Measurements from ENCODE around the gene PLEKHO2.

Gene PLEKHO2

GRCh38 chr15:64896371-64897069, 54.8 kb downstream of the PLEKHO2 start:
- H3K4me3 ChIP-seq (ENCODE audit: control insufficient read depth, low read depth, low read length) = no peak overlapping the region
- TF ChIP-seq CTCF (conservative IDR thresholded peaks at IDR 0.05; ENCODE audit: control insufficient read depth, insufficient read depth, low read depth, low read length) = no peak
- DNase-seq (ENCODE audit: low read depth) = no peak

GRCh38 chr15:64897345-64897985, 55.8 kb downstream of the PLEKHO2 start:
- no peak overlapping the region for H3K4me3 ChIP-seq (ENCODE audit: control insufficient read depth, low read depth, low read length)
- peak; percentile 87 for DNase-seq (ENCODE audit: low read depth)
- TF ChIP-seq CTCF (conservative IDR thresholded peaks at IDR 0.05; ENCODE audit: control insufficient read depth, insufficient read depth, low read depth, low read length) = no peak

GRCh38 chr15:64898406-64898805, 56.7 kb downstream of the PLEKHO2 start:
- TF ChIP-seq CTCF (conservative IDR thresholded peaks at IDR 0.05; ENCODE audit: control insufficient read depth, insufficient read depth, low read depth, low read length) = no peak
- no peak for DNase-seq (ENCODE audit: low read depth)
- no peak overlapping the region for H3K4me3 ChIP-seq (ENCODE audit: control insufficient read depth, low read depth, low read length)

- H3K4me3 ChIP-seq (ENCODE audit: control insufficient read depth, low read depth, low read length) = no peak overlapping the region
- DNase-seq (ENCODE audit: low read depth) = no peak
- no peak for TF ChIP-seq CTCF (conservative IDR thresholded peaks at IDR 0.05; ENCODE audit: control insufficient read depth, insufficient read depth, low read depth, low read length)
These were observed 59.4 kb downstream of the PLEKHO2 start for GRCh38 chr15:64901141-64901540.

- no peak for TF ChIP-seq CTCF (conservative IDR thresholded peaks at IDR 0.05; ENCODE audit: control insufficient read depth, insufficient read depth, low read depth, low read length)
- no peak for DNase-seq (ENCODE audit: low read depth)
- H3K4me3 ChIP-seq (ENCODE audit: control insufficient read depth, low read depth, low read length) = no peak overlapping the region
These were observed 60.2 kb downstream of the PLEKHO2 start for GRCh38 chr15:64901914-64902313.

GRCh38 chr15:64902863-64903262, 61.1 kb downstream of the PLEKHO2 start:
- TF ChIP-seq CTCF (conservative IDR thresholded peaks at IDR 0.05; ENCODE audit: control insufficient read depth, insufficient read depth, low read depth, low read length) = no peak
- no peak for DNase-seq (ENCODE audit: low read depth)
- no peak overlapping the region for H3K4me3 ChIP-seq (ENCODE audit: control insufficient read depth, low read depth, low read length)

All from fibroblast of mammary gland (primary cell).